SK-N-SH treated with all-trans-retinoic acid at 6 μM for 48 hours (cell line): ENCODE data around the gene POMGNT2.

Experiments
- ATAC-seq: fragments of 200-7000 bp; cut with Tn5 transposase; 3 replicates; pipeline ENCODE4 v1.9.1; 2020; ENCODE audit warnings: mild to moderate bottlenecking, moderate library complexity
- BACH2 ChIP-seq: fragments of 250-450 bp; sonication (Bioruptor Pico); IDR thresholded peaks from 2 replicates; pipeline ENCODE4 v1.9.0; 2021; ENCODE audit warnings: mild to moderate bottlenecking, borderline replicate concordance
- CSDC2 ChIP-seq: fragments of 250-450 bp; sonication (Bioruptor Pico); IDR thresholded peaks from 2 replicates; pipeline ENCODE4 v1.5.0; 2020; ENCODE audit warnings: mild to moderate bottlenecking, moderate library complexity
- ESRRG ChIP-seq: fragments of 250-450 bp; sonication (Bioruptor Pico); IDR thresholded peaks from 2 replicates; pipeline ENCODE4 v1.6.1; 2021; ENCODE audit warnings: mild to moderate bottlenecking
- GLIS3 ChIP-seq: fragments of 250-450 bp; sonication (Bioruptor Pico); IDR thresholded peaks from 2 replicates; pipeline ENCODE4 v1.5.0; 2020; ENCODE audit warnings: mild to moderate bottlenecking, moderate library complexity
- OSR1 ChIP-seq: fragments of 250-450 bp; sonication (Bioruptor Pico); IDR thresholded peaks from 2 replicates; pipeline ENCODE4 v1.8.0; 2022; ENCODE audit warnings: moderate library complexity, mild to moderate bottlenecking, inconsistent platforms
- PPARA ChIP-seq: fragments of 250-450 bp; sonication (Bioruptor Pico); IDR thresholded peaks from 2 replicates; pipeline ENCODE4 v1.5.0; 2020; ENCODE audit warnings: mild to moderate bottlenecking, borderline replicate concordance
- RARB ChIP-seq: fragments of 250-450 bp; sonication (Bioruptor Pico); IDR thresholded peaks from 2 replicates; pipeline ENCODE4 v1.8.0; 2021; ENCODE audit warnings: mild to moderate bottlenecking, moderate library complexity
- SNAI2 ChIP-seq: fragments of 250-450 bp; sonication (Bioruptor Pico); IDR thresholded peaks from 2 replicates; pipeline ENCODE4 v1.5.0; 2020; ENCODE audit warnings: mild to moderate bottlenecking, moderate library complexity
- TCF4 ChIP-seq: fragments of 250-450 bp; sonication (Bioruptor Pico); IDR thresholded peaks from 2 replicates; pipeline ENCODE4 v1.8.0; 2021; ENCODE audit warnings: mild to moderate bottlenecking, moderate library complexity, borderline replicate concordance
- TOX ChIP-seq: fragments of 250-450 bp; sonication (Bioruptor Pico); IDR thresholded peaks from 2 replicates; pipeline ENCODE4 v1.8.0; 2021; ENCODE audit warnings: mild to moderate bottlenecking, moderate library complexity, borderline replicate concordance
- ZC3H10 ChIP-seq: fragments of 250-450 bp; sonication (Bioruptor Pico); IDR thresholded peaks from 2 replicates; pipeline ENCODE4 v1.5.1; 2021; ENCODE audit warnings: mild to moderate bottlenecking, moderate library complexity
- ZFP30 ChIP-seq: fragments of 450-650 bp; formaldehyde crosslinking; IDR thresholded peaks from 2 replicates; pipeline ENCODE4 v1.5.0; 2022; ENCODE audit warnings: mild to moderate bottlenecking, moderate library complexity
- TF ChIP-seq, protein P1 (sequence below): fragments of 250-450 bp; sonication (Bioruptor Pico); IDR thresholded peaks from 2 replicates; pipeline ENCODE4 v1.8.0; 2021; ENCODE audit warnings: low read depth, mild to moderate bottlenecking, moderate library complexity, borderline replicate concordance
- TF ChIP-seq, protein P2 (sequence below): fragments of 250-450 bp; sonication (Bioruptor Pico); IDR thresholded peaks from 2 replicates; pipeline ENCODE4 v1.8.0; 2020; ENCODE audit warnings: mild to moderate bottlenecking, moderate library complexity, borderline replicate concordance
- TF ChIP-seq, protein P3 (sequence below): fragments of 250-450 bp; sonication (Bioruptor Pico); IDR thresholded peaks from 2 replicates; pipeline ENCODE4 v1.5.1; 2021; ENCODE audit warnings: mild to moderate bottlenecking, moderate library complexity
- TF ChIP-seq, protein P4 (sequence below): fragments of 250-450 bp; sonication (Bioruptor Pico); IDR thresholded peaks from 2 replicates; pipeline ENCODE4 v1.5.1; 2020; ENCODE audit warnings: low read depth, mild to moderate bottlenecking, moderate library complexity
- TF ChIP-seq, protein P5 (sequence below): fragments of 250-450 bp; sonication (Bioruptor Pico); IDR thresholded peaks from 2 replicates; pipeline ENCODE4 v1.5.0; 2020; ENCODE audit warnings: mild to moderate bottlenecking, moderate library complexity

POMGNT2 gene

DNA sequence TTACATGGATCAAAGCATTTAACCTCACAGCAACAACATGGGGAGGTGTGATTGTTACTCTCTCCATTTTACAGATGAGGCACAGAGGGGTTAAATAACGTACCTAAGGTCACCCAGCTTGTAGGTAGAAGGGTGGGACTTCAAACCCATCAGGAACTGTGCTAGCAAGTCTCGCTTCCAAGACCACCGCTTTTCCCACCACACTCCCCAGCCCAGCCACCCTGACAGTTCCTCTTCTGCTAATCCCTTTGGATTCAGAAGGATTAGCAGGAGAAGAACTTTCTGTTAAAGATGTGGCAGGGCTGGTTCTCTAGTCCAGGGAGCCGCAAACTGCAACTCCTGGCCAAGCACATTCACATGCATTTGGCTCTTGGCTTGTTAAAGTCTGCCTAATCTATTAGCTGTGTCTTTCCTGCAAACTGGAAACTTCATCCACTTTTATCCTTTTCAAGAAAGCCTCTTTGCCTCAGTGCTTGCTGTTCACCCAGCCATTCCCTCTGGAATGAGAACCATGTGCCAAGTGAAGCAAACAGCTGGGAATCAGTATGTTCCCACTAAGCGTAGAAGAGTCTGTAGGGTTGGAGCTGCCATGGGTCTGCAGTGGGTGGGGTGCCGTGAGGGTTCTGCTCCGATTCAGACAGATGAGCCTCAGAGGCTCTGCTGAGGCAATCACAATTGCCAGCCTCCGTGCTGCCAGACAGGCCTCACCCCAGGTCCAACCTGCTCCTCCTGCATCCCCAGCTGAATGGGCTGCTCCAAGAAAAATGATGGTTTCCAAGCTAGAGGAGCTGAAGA lies 44.6 kb downstream of the POMGNT2 start (continued):
- TF ChIP-seq, protein P1, sequence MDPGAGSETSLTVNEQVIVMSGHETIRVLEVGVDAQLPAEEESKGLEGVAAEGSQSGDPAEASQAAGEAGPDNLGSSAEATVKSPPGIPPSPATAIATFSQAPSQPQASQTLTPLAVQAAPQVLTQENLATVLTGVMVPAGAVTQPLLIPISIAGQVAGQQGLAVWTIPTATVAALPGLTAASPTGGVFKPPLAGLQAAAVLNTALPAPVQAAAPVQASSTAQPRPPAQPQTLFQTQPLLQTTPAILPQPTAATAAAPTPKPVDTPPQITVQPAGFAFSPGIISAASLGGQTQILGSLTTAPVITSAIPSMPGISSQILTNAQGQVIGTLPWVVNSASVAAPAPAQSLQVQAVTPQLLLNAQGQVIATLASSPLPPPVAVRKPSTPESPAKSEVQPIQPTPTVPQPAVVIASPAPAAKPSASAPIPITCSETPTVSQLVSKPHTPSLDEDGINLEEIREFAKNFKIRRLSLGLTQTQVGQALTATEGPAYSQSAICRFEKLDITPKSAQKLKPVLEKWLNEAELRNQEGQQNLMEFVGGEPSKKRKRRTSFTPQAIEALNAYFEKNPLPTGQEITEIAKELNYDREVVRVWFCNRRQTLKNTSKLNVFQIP (CRISPR knock-in tag) = no peak

DNA sequence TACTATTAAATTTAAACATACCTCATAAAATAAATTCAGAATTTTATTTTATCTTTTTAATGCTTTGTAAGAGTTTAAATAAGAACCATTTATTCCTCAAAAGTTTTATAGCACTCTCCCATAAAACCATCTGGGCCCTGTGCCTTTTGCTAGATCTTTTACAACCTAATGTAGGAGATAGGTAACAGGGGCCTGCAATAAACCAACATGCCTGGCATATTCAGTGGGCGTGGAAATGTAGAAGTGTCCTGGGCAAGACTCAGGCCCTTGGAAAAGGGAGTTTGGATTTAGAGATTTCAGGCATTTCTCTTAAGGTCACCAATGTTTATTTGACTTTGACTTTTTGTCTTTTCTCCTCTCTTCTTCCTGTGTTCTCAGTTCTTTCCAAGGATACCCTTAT lies 46.4 kb downstream of the POMGNT2 start:
- ATAC-seq = no peak
- TF ChIP-seq, protein P2, sequence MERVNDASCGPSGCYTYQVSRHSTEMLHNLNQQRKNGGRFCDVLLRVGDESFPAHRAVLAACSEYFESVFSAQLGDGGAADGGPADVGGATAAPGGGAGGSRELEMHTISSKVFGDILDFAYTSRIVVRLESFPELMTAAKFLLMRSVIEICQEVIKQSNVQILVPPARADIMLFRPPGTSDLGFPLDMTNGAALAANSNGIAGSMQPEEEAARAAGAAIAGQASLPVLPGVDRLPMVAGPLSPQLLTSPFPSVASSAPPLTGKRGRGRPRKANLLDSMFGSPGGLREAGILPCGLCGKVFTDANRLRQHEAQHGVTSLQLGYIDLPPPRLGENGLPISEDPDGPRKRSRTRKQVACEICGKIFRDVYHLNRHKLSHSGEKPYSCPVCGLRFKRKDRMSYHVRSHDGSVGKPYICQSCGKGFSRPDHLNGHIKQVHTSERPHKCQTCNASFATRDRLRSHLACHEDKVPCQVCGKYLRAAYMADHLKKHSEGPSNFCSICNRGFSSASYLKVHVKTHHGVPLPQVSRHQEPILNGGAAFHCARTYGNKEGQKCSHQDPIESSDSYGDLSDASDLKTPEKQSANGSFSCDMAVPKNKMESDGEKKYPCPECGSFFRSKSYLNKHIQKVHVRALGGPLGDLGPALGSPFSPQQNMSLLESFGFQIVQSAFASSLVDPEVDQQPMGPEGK (CRISPR knock-in tag) = no peak
- TF ChIP-seq CSDC2 (CRISPR knock-in tag) (no peak), SNAI2 (CRISPR knock-in tag) (no peak), ESRRG (CRISPR knock-in tag) (no peak), OSR1 (CRISPR knock-in tag) (no peak), GLIS3 (CRISPR knock-in tag) (no peak), BACH2 (CRISPR knock-in tag) (no peak), TCF4 (CRISPR knock-in tag) (no peak), RARB (CRISPR knock-in tag) (no peak), ZFP30 (CRISPR knock-in tag) (no peak), PPARA (CRISPR knock-in tag) (no peak), ZC3H10 (CRISPR knock-in tag) (no peak), TOX (CRISPR knock-in tag) (no peak)
- TF ChIP-seq, protein P3, sequence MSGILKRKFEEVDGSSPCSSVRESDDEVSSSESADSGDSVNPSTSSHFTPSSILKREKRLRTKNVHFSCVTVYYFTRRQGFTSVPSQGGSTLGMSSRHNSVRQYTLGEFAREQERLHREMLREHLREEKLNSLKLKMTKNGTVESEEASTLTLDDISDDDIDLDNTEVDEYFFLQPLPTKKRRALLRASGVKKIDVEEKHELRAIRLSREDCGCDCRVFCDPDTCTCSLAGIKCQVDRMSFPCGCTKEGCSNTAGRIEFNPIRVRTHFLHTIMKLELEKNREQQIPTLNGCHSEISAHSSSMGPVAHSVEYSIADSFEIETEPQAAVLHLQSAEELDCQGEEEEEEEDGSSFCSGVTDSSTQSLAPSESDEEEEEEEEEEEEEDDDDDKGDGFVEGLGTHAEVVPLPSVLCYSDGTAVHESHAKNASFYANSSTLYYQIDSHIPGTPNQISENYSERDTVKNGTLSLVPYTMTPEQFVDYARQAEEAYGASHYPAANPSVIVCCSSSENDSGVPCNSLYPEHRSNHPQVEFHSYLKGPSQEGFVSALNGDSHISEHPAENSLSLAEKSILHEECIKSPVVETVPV (CRISPR knock-in tag) = no peak
- TF ChIP-seq, protein P1 (CRISPR knock-in tag) = no peak
- TF ChIP-seq, protein P4, sequence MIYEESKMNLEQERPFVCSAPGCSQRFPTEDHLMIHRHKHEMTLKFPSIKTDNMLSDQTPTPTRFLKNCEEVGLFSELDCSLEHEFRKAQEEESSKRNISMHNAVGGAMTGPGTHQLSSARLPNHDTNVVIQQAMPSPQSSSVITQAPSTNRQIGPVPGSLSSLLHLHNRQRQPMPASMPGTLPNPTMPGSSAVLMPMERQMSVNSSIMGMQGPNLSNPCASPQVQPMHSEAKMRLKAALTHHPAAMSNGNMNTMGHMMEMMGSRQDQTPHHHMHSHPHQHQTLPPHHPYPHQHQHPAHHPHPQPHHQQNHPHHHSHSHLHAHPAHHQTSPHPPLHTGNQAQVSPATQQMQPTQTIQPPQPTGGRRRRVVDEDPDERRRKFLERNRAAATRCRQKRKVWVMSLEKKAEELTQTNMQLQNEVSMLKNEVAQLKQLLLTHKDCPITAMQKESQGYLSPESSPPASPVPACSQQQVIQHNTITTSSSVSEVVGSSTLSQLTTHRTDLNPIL (CRISPR knock-in tag) = no peak
- TF ChIP-seq, protein P5, sequence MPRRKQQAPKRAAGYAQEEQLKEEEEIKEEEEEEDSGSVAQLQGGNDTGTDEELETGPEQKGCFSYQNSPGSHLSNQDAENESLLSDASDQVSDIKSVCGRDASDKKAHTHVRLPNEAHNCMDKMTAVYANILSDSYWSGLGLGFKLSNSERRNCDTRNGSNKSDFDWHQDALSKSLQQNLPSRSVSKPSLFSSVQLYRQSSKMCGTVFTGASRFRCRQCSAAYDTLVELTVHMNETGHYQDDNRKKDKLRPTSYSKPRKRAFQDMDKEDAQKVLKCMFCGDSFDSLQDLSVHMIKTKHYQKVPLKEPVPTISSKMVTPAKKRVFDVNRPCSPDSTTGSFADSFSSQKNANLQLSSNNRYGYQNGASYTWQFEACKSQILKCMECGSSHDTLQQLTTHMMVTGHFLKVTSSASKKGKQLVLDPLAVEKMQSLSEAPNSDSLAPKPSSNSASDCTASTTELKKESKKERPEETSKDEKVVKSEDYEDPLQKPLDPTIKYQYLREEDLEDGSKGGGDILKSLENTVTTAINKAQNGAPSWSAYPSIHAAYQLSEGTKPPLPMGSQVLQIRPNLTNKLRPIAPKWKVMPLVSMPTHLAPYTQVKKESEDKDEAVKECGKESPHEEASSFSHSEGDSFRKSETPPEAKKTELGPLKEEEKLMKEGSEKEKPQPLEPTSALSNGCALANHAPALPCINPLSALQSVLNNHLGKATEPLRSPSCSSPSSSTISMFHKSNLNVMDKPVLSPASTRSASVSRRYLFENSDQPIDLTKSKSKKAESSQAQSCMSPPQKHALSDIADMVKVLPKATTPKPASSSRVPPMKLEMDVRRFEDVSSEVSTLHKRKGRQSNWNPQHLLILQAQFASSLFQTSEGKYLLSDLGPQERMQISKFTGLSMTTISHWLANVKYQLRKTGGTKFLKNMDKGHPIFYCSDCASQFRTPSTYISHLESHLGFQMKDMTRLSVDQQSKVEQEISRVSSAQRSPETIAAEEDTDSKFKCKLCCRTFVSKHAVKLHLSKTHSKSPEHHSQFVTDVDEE (CRISPR knock-in tag) = no peak
- TF ChIP-seq, all 23 proteins: peak for 0
